ENCODE data around the gene GSDMA.

GSDMA gene

GRCh38 chr17:39962642-39963220, at the start of gene GSDMA:
TSS of gene GSDMA (plus strand) at chr17:39963004. CDS start at chr17:39965688, 2,684 bp downstream.
- no peak for DNase-seq (ENCODE audit: low read depth)

GRCh38 chr17:39913989-39914388, 48.8 kb upstream of the GSDMA start:
- DNase-seq (ENCODE audit: low read depth) = no peak

- DNase-seq (ENCODE audit: low read depth) = no peak
Observed at GRCh38 chr17:39915559-39915958, 47.2 kb upstream of the GSDMA start.

- DNase-seq (ENCODE audit: low read depth) = no peak
Observed at GRCh38 chr17:39916918-39917317, 45.9 kb upstream of the GSDMA start.

- DNase-seq (ENCODE audit: low read depth) = no peak
Observed at GRCh38 chr17:39919087-39919683, 43.6 kb upstream of the GSDMA start.

- DNase-seq (ENCODE audit: low read depth) = no peak
Observed at GRCh38 chr17:39920218-39921210, 42.3 kb upstream of the GSDMA start.

- no peak for DNase-seq (ENCODE audit: low read depth)
Observed at GRCh38 chr17:39921323-39921722, 41.5 kb upstream of the GSDMA start.

GRCh38 chr17:39922006-39922405, 40.8 kb upstream of the GSDMA start:
- no peak for DNase-seq (ENCODE audit: low read depth)

GRCh38 chr17:39923230-39923629, 39.6 kb upstream of the GSDMA start:
- DNase-seq (ENCODE audit: low read depth) = no peak

GRCh38 chr17:39923836-39924690, 38.7 kb upstream of the GSDMA start:
- no peak for DNase-seq (ENCODE audit: low read depth)

GRCh38 chr17:39924691-39925055, 38.1 kb upstream of the GSDMA start:
- DNase-seq (ENCODE audit: low read depth) = no peak

GRCh38 chr17:39925282-39926134, 37.3 kb upstream of the GSDMA start:
- no peak for DNase-seq (ENCODE audit: low read depth)

GRCh38 chr17:39926135-39926587, 36.6 kb upstream of the GSDMA start:
- no peak for DNase-seq (ENCODE audit: low read depth)

- DNase-seq (ENCODE audit: low read depth) = peak; percentile 40
Observed at GRCh38 chr17:39926588-39927100, 36.2 kb upstream of the GSDMA start.

- DNase-seq (ENCODE audit: low read depth) = peak; percentile 90
Observed at GRCh38 chr17:39927101-39927928, 35.5 kb upstream of the GSDMA start, which contains the start of the genes LRRC3C and ORMDL3. TSS of gene LRRC3C (plus strand) at chr17:39927732. CDS start at chr17:39941524, 13,792 bp downstream. TSS of gene ORMDL3 (minus strand) at chr17:39927601. CDS start at chr17:39924203, 3,398 bp downstream.

GRCh38 chr17:39927929-39928857, 34.6 kb upstream of the GSDMA start:
- DNase-seq (ENCODE audit: low read depth) = no peak

- DNase-seq (ENCODE audit: low read depth) = no peak
Observed at GRCh38 chr17:39928858-39929645, 33.8 kb upstream of the GSDMA start.
